Neutrophil (primary cell): Measurements from ENCODE around the gene DHRS7B.

ENCODE experiments used
- H3K27ac ChIP-seq: fragments of 200-600 bp; sonication (generic); 2 replicates; pipeline ENCODE4 v1.5.1; 2016; ENCODE audit warnings: mild to moderate bottlenecking, moderate library complexity
- H3K27me3 ChIP-seq: fragments of 200-600 bp; sonication (generic); 2 replicates; pipeline ENCODE4 v1.6.0; 2016; ENCODE audit warnings: mild to moderate bottlenecking
- H3K36me3 ChIP-seq: fragments of 200-600 bp; sonication (generic); 2 replicates; pipeline ENCODE4 v1.5.1; 2017
- H3K4me1 ChIP-seq, 2 experiments: fragments of 200-600 bp in 1 of 2; sonication (generic) in 1 of 2; 1 replicate in 1 of 2; 2 replicates in 1 of 2; pipeline versions ENCODE4 v1.5.1 to v1.6.1; 2013 to 2016; ENCODE audit warnings: low read depth in 1 of 2, low read length in 1 of 2, mild to moderate bottlenecking in 1 of 2, moderate library complexity in 1 of 2; ENCODE audit not compliant: control insufficient read depth in 1 of 2, insufficient read depth in 1 of 2
- H3K4me3 ChIP-seq, 2 experiments: fragments of 200-600 bp in 1 of 2; sonication (generic) in 1 of 2; 1 replicate in 1 of 2; 2 replicates in 1 of 2; pipeline ENCODE4 v1.5.1; 2013 to 2016; ENCODE audit warnings: low read depth in 1 of 2, low read length in 1 of 2, mild to moderate bottlenecking in 1 of 2, moderate library complexity in 1 of 2
- H3K9me3 ChIP-seq: fragments of 200-600 bp; sonication (generic); 2 replicates; pipeline ENCODE4 v1.5.1; 2016
- CTCF ChIP-seq: fragments of 200-600 bp; sonication (generic); IDR thresholded peaks from 2 replicates; pipeline ENCODE4 v1.5.1; 2016; ENCODE audit warnings: antibody characterized with exemption

DHRS7B gene

GRCh38 chr17:21212826-21213637 lies 86.3 kb downstream of the DHRS7B start:
- TF ChIP-seq CTCF: no peak
- no peaks in the 10 kb centered on the region for H3K9me3 ChIP-seq
- peaks cover 57 to 64% of the 10 kb centered on the region in 2 experiments for H3K4me1 ChIP-seq
- H3K36me3 ChIP-seq: peaks cover 25% of the 10 kb centered on the region
- no peaks in the 10 kb centered on the region for H3K27me3 ChIP-seq
- peak overlapping the region; percentile 88 for H3K27ac ChIP-seq
- peak overlapping the region; percentile 89 to 94 for H3K4me3 ChIP-seq

GRCh38 chr17:21213638-21214014 lies 86.9 kb downstream of the DHRS7B start:
- Histone ChIP-seq H3K4me3 (peak overlapping the region; percentile 89 to 94), H3K4me1 (peaks cover 63 to 70% of the 10 kb centered on the region in 2 experiments), H3K27ac (peak overlapping the region; percentile 88), H3K9me3 (no peaks in the 10 kb centered on the region), H3K36me3 (peaks cover 20% of the 10 kb centered on the region), H3K27me3 (no peaks in the 10 kb centered on the region)
- no peak for TF ChIP-seq CTCF

- TF ChIP-seq CTCF: peak; percentile 60
- peak within 1 kb of the TSS; percentile 88 for H3K27ac ChIP-seq
- peaks cover 15% of the 10 kb centered on the region for H3K36me3 ChIP-seq
- no peaks in the 10 kb centered on the region for H3K27me3 ChIP-seq
- no peaks in the 10 kb centered on the region for H3K9me3 ChIP-seq
- H3K4me1 ChIP-seq: peaks cover 69 to 76% of the 10 kb centered on the region in 2 experiments
- H3K4me3 ChIP-seq: peak within 1 kb of the TSS; percentile 89 to 94
These were observed 87.4 kb downstream of the DHRS7B start, which contains the start of gene TMEM11 for GRCh38 chr17:21214015-21214776. TMEM11 (minus strand) TSS chr17:21214161; CDS start chr17:21214152, 9 bp downstream.

GRCh38 chr17:21214777-21215541 lies 88.2 kb downstream of the DHRS7B start:
- peaks cover 7% of the 10 kb centered on the region for H3K36me3 ChIP-seq
- no peak for TF ChIP-seq CTCF
- peak overlapping the region; percentile 89 to 94 for H3K4me3 ChIP-seq
- peak overlapping the region; percentile 88 for H3K27ac ChIP-seq
- H3K27me3 ChIP-seq: no peaks in the 10 kb centered on the region
- H3K4me1 ChIP-seq: peaks cover 74 to 81% of the 10 kb centered on the region in 2 experiments
- H3K9me3 ChIP-seq: no peaks in the 10 kb centered on the region

GRCh38 chr17:21215935-21216334 lies 89.2 kb downstream of the DHRS7B start:
- H3K27me3 ChIP-seq: no peaks in the 10 kb centered on the region
- peaks cover 73 to 80% of the 10 kb centered on the region in 2 experiments for H3K4me1 ChIP-seq
- H3K36me3 ChIP-seq: no peaks in the 10 kb centered on the region
- no peak overlapping the region for H3K27ac ChIP-seq
- TF ChIP-seq CTCF: no peak
- H3K4me3 ChIP-seq: no peak overlapping the region
- no peaks in the 10 kb centered on the region for H3K9me3 ChIP-seq
